A673 (cell line): ENCODE results near the gene MDFIC.

Source experiments
- EZH2 ChIP-seq: fragments of 200-600 bp; sonication (generic); IDR thresholded peaks from 2 replicates; pipeline ENCODE4 v1.6.1; 2017; ENCODE audit warnings: borderline replicate concordance, low read depth, mild to moderate bottlenecking, mixed read lengths, antibody characterized with exemption, low read length; ENCODE audit not compliant: poor library complexity, severe bottlenecking
- TF ChIP-seq, protein P1 (sequence below): fragments of 300-800, 200-600 bp; sonication (generic); conservative IDR thresholded peaks from 2 replicates; pipeline ENCODE4 v1.5.1; 2017; ENCODE audit warnings: low read depth, mild to moderate bottlenecking, antibody characterized with exemption, low read length, moderate library complexity, mixed read lengths

DNA sequence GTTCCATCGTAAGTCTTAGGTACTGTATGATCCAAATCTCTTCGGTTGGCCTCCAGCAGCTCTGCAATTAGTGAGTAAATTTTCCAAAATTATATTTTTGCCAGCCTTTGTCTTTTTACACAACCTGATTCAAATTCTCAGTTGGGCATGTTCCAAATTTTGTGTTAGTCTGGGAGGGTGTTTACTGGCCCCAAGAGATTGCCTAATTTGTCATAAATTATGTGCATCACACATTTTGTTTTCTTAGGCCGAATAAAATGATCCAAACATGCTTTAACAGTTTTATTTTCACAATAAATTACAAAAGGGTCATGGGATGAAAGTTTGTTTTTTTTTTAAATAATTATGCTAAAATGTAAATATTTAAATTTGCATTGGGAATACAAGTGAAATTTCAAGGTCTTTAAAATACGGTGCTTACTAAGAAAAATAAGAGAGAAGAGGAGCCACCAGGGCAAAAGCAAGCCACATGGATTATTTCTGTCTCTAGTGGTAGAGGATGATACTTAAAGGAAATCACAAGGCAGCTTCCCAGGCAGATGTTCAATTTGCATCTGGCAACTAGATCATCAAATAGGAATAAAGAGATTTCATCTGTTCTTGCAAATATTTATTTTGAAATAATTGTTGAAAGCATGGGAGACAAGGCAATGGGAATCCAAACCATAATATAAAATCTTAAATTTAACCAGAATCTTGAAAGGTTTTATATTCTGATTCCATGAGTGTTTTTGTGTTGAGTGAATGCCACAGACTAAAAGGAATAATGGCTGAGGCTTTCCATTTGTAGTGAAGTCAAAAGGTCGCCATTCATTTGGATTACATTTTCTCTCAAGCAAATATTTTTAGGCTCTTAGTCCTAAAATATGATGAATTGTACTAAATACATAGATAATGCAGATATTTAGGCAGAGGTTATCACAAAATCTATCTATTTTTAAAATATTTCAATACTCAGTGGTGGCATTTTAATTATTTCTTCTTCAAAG lies 111.1 kb downstream of the MDFIC start:
- TF ChIP-seq, protein P1, sequence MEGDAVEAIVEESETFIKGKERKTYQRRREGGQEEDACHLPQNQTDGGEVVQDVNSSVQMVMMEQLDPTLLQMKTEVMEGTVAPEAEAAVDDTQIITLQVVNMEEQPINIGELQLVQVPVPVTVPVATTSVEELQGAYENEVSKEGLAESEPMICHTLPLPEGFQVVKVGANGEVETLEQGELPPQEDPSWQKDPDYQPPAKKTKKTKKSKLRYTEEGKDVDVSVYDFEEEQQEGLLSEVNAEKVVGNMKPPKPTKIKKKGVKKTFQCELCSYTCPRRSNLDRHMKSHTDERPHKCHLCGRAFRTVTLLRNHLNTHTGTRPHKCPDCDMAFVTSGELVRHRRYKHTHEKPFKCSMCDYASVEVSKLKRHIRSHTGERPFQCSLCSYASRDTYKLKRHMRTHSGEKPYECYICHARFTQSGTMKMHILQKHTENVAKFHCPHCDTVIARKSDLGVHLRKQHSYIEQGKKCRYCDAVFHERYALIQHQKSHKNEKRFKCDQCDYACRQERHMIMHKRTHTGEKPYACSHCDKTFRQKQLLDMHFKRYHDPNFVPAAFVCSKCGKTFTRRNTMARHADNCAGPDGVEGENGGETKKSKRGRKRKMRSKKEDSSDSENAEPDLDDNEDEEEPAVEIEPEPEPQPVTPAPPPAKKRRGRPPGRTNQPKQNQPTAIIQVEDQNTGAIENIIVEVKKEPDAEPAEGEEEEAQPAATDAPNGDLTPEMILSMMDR, result peak; percentile 27; the same call in 1 of the 2 replicates
- TF ChIP-seq EZH2, result no peak
